ENCODE measurements around the gene SLC6A18.

The SLC6A18 gene

DNA sequence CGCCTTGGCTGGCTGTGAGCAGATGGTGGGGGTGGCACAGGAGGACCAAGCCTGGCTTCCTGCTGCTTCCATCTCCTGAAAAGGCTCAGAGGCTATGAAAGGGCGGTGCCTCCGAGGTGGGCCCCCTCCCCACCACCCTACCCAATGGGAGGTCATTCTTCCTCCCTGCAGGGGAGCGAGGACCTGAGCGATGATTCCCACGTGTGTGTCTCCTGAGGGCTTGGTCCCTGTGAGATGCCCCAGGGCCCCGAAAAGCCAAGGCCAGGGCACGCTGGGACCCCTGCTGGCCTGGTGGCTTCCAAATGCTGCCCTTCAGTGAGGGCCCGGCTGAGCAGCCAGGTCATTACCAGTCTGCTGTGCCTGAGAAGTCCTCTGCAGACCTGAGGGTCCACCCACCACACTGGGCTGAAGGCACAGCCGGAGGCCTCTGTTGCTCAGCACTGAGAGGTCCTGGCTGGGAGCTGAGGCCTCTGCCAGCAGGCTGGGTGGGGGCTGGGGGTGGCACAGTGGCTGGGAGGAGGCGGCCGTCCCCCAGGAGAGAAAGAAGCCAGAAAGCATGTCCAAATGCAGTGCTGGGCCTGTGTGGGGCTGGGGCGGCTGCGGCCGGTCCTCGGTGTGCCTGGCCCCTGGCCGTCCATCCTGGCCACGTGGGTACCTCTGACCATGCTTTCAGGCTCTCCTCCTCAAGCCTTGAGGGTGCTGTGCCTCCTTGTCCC lies 37.8 kb upstream of the SLC6A18 start:
- no peak for DNase-seq

GRCh38 chr5:1187950-1188334 lies 37.2 kb upstream of the SLC6A18 start:
- DNase-seq: no peak

DNA sequence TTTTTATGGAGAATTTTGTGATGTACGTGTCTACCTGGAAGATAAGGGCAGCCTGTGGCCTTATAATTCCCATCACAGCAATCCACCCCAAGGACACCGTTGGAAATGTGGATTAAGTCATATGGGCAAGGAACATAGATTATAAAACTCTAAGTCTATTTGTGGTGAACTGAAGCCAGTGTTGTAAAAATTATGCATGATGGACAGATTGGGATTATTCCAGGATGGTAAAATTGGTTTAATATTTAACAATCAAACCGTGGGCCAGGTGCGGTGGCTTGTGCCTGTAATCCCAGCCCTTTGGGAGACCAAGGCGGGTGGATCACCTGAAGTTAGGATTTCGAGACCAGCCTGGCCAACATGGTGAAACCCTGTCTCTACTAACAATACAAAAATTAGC lies 36.7 kb upstream of the SLC6A18 start:
- no peak for DNase-seq

DNA sequence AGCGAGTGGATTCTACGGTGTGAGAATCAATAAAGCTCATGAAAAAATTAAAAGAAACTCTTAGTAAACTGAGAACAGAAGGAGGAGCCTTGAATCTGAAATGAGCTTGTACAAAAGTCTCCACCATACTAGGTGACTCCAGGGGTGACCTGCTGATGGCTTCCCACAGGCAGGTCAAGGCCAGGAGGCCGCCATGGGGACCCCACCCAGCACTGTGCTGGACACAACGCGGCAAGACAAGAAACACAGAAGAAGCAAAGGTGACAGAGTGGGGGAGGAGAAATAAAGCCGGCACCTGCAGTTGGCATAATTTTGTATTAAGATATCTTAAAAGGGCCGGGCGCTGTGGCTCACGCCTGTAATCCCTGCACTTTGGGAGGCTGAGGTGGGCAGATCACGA lies 35.9 kb upstream of the SLC6A18 start:
- DNase-seq: no peak

GRCh38 chr5:1190278-1190677 lies 34.9 kb upstream of the SLC6A18 start:
- no peak for DNase-seq

DNA sequence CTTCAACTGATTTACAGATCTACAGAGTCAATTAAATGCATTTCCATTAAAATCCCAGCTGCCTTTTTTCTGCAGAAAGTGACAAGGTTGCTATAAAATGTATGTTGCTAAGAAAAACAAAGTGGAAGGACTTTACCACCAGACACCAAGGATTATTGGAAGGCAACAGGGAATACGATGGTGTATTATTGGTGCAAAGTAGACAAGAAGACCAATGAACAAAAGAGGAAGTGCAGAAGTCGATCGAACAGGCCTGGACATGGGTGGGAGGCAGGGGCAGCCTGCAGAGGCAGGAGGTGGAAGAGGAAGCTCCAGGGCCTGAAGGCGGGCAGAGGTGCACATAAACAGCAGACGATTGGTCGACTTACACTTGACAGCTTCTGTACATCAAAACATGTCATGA lies 34.3 kb upstream of the SLC6A18 start:
- no peak for DNase-seq

DNA sequence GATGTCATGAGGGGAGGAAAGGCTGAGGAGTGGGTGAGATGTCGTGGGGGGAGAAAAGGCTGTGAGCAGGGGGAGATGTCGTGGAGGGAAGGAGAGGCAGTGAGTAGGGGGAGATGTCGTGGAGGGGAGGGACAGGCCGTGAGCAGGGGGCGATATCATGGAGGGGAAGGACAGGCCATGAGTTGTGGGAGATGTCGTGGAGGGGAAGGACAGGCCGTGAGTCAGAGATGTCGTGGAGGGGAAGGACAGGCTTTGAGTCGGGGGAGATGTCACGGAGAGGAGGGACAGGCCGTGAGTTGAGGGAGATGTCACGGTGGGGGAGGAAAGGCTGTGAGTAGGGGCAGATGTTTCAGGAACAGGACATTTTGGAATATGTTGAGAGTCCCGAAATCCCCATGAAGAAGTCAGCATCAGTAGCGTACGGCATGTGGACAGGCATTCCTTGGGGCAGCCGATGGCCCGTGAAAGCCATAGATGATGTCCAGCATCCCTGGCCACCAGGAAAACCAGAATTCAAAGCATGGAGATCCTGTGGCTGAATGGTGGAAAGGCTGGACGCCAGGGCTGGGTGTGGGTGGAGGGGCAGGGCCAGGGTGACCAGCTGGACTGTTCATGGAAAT lies 32.1 kb upstream of the SLC6A18 start:
- DNase-seq: no peak

GRCh38 chr5:1193591-1193985 lies 31.6 kb upstream of the SLC6A18 start:
- DNase-seq: no peak

- DNase-seq: no peak
Observed at GRCh38 chr5:1194378-1194777, 30.8 kb upstream of the SLC6A18 start.

DNA sequence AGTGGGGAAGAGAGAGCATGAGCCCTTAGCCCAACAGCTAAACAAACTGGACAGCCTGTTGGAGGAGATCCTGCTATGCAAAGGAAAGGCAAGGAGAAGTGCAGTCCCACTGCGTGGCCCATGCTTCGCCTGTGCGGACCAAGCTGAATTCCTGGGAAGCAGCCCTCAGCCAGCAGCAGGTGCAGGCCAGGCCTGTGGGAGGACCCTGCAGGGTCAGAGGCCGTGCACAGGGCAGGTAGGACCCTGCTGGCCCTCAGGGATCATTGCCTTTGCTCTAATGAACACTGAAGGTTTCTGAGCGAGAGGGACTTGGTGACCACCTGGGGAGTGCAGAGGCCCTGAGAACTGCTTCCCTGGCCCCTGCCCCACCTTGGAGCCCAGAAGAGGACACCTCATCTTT lies 29.7 kb upstream of the SLC6A18 start:
- no peak for DNase-seq

- no peak for DNase-seq
Observed at GRCh38 chr5:1195916-1196315, 29.3 kb upstream of the SLC6A18 start.

DNA sequence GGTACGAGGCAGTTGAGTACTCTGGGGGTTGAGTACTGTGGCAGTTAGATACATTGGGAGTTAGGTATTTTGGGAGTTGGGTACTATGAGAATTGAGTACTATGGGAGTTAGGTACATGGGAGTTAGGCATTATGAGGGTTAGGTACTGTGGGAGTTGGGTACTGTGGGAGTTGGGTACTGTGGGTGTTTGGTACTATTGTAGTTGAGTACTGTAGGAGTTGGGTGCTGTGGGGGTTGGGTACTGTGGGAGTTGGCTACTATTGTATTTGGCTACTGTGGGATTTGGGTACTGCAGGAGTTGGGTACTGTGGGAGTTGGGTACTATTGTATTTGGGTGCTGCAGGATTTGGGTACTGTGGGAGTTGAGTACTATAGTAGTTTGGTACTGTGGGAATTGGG lies 28.6 kb upstream of the SLC6A18 start:
- no peak for DNase-seq

GRCh38 chr5:1197876-1198666 lies 27.1 kb upstream of the SLC6A18 start:
- no peak for DNase-seq

DNA sequence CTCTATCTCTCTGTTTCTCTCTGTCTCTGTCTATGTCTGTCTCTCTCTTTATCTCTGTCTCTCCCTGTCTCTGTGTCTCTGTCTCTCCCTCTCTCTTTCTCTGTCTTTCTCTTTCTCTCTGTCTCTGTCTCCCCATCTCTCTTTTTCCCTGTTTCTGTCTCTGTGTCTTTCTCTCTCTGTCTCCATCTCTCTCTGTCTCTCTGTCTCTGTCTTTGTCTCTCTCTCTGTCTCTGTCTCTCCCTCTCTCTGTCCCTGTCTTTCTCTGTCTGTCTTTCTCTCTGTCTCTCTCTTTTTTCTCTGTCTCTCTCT lies 25.9 kb upstream of the SLC6A18 start:
- DNase-seq: no peak

- DNase-seq: no peak
Observed at GRCh38 chr5:1199649-1200494, 25.3 kb upstream of the SLC6A18 start.

DNA sequence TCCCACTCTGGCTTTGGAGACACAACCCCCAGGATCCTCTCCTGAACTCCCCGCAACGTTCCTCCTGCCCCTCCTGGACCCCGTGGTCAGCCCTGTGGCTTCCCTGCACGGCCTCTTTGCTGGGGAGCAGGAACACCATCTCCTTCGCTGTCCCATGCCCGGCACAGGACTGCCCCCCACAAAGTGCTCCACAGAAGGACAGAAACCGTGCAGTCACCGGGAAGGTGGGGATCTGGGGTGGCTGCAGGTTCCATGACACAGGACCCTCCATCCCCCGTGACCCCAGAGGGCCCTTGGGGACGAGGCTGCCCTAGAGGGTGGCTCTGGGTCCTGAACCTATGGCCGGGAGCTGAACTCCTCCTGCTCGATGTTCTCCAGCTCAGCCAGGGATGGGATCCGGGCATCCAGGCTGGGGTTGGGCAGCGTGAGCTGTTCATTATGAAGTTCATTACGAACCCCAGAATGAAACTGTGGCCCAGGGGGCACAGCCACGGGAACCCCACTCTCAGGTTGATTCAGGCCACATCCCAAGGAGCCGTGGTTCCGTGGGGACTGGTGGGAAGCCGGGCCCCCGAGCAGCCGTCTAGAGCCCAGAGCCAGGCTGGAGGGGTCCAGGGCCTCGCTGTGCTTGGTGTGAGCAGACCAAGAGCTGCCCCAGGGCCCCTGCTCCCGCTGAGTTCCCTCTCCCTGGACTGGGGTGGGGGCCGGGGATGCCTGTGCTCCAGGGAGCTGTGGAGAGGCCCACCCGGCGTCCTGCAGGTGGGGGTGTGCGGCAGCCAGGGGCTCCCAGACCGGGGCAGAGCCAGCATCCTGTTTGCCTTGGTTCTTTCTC lies 24.5 kb upstream of the SLC6A18 start:
- no peak for DNase-seq

DNA sequence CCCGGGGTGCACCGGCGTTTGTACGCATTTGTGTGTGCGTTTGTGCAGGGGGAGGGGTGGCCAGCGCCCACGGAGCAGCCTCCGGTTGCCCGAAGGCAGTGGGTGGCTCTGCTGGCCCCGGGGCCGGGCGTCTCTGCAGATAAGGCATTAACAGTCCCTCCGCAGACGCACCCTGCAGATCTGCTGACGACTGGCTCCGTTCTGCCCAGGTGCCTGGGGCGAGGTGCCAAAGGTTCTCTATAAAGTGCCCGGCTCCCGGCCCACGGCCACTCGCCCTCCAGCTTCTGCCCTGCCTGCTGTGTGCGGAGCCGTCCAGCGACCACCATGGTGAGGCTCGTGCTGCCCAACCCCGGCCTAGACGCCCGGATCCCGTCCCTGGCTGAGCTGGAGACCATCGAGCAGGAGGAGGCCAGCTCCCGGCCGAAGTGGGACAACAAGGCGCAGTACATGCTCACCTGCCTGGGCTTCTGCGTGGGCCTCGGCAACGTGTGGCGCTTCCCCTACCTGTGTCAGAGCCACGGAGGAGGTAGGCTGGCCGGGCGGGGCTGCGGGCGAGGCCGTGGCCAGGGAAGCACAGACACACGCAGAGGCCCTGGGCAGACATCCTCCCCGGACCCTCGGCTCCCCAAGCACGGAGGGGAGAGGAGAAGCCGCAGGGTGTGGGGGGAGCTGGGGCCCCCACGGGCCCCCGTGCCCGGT lies 23.7 kb upstream of the SLC6A18 start, which contains the start of gene SLC6A19:
TSS of gene SLC6A19 (plus strand) at position 269 of the 699 bp plus-strand sequence. CDS start at position 325, 56 bp downstream.
- no peak for DNase-seq

DNA sequence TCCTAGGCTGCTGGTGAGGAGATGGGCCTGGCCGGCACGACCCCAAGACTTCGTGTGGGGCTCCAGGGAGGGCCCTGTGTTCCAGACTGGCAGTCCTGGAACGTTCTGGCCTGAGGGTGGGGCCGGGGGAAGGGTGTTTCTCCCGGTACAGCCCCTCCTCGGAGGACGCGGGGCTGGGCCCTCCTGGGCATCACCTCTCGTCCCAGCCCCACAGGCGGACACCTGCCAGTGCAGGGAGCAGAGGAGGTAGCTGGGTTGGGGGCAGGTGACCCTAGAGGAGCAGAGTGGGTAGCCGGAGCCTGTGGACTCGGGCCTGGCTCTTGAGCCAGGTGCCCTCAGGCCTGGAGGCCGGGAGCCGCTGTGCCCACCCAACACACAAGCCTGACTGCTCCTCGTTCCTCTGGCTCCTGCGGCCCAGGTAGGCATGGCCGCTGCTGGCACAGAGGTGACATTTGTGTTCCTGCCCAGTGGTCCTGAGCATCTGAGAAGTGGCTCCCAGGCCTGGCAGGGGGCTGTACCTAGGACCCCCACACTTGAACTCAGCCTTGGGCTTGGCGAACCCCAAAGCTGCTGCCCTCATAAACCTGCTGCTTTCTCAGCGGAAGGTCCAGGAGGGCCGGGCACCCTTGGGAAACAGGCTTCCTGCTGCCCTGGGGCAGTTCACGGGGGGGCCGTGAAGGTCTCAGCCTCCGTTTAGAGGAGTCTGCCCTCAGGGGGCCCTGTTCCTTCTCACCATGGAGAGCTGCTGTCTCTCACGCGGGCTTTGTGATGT lies 23.0 kb upstream of the SLC6A18 start:
- no peak for DNase-seq

GRCh38 chr5:1202798-1203185 lies 22.4 kb upstream of the SLC6A18 start:
- DNase-seq: no peak

DNA sequence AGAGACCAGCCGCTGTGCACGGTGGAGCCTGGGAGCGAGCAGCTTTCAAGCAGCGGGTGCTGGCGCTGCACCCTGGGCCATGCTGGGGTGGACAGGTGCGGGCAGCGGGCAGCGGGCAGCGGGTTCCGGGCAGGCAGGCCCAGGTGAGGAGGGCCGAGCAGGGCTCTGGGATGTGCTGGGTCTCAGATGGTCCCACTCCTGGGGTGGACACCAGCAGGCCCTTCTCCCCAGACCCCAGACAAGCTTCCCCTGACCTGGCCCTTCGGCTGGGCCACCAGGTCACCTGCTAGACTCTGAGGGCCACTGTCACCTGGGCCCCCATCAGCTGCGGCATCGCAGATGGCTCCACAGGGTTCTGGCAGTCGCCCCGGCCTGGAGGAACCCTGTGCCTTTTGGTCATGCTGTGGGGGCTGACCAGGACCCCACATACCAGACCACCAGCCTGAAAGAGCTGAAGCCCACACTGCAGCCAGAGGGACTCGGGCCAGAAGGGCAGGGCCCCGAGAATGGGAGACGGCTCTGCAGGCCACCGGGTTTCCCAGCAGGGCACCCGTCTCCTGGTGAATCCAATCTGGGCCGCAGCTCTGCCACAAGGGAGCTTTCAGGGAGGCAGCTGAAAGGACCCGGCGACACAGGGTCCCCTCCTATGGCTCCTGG lies 21.7 kb upstream of the SLC6A18 start:
- no peak for DNase-seq
